Myocyte (in vitro differentiated cells): ENCODE measurements around the gene NEURL1B. TPM values are rescaled to one million over a fixed set of nuclear protein-coding genes. Genes with fewer than 3 reads are reported as not detected.

Experiments
- DNase-seq: peaks from one replicate; pipeline ENCODE4 v3.0.0-alpha.2; 2012; ENCODE audit warnings: low read depth
- total RNA-seq: library from RNA; depleted of rRNA; stranded (reverse); fragments of >200 nt; gene quantifications from 2 replicates; pipeline ENCODE4 v1.2.3, GENCODE V29; 2014

NEURL1B gene
- total RNA-seq, 1 donor from 2014 or later: 3.8 TPM

GRCh38 chr5:172608773-172609172 is 32.3 kb upstream of the NEURL1B start:
- no peak for DNase-seq

- no peak for DNase-seq
These were observed 30.4 kb upstream of the NEURL1B start for GRCh38 chr5:172610643-172611042.

DNA sequence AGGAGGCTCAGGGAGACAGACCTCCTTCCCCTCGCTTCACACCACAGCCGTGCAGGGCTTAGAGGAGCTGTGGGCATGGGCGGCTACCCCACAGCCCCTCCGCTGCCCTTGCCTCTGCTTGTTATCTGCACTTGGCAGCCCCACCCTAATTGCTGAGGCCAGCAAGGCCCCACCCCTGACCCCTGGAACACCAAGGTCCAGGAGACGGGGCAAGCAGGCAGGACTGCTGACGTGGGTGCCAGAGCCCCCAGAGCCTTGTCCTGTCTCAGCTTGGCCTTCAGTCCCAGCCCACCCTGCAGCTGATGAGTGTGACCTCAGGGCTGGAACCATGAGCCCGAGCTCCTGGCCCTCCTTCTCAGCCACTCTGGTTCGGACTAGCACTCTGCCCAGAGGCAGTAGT is 29.1 kb upstream of the NEURL1B start:
- no peak for DNase-seq

DNA sequence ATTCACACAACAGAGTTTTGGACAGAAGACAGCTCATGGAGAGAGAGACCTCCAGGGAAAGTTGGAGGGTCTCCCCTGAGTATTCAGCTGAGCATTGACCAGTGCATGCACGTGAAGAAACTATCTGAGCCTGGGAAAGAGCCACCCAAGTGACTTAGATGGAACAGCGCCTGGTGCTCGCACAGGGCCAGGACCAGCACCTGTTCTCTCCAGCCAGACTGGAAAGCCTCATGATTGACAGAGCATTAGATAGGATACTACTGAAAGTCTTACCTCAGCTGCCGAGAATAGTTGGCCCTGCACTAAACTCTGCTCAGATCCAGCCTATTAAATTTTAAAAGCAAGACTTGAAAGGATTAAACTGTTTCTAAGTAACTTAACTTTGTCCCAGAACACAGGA is 28.3 kb upstream of the NEURL1B start:
- DNase-seq: peak; percentile 80

DNA sequence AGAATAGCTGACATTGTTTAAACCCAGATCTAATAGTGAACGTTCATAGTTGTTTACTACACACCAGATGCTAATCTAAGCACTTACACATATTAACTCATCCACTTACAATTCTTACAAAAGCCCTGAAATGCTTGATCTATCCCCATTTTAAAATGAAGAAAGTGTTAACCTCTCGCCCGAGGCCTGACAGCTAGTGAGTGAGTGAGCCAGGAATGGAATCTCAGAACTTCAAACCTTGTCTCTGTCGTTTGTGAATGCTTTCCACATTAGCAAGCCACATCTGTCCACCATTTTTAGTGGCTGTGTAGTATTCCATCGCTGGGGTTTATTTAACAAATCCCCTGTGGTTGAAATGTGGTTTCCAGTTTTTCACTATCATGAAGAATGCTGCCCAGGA is 24.9 kb upstream of the NEURL1B start:
- DNase-seq: no peak

- no peak for DNase-seq
These were observed 24.3 kb upstream of the NEURL1B start for GRCh38 chr5:172616730-172617129.

GRCh38 chr5:172617817-172618216 is 23.2 kb upstream of the NEURL1B start:
- DNase-seq: no peak

DNA sequence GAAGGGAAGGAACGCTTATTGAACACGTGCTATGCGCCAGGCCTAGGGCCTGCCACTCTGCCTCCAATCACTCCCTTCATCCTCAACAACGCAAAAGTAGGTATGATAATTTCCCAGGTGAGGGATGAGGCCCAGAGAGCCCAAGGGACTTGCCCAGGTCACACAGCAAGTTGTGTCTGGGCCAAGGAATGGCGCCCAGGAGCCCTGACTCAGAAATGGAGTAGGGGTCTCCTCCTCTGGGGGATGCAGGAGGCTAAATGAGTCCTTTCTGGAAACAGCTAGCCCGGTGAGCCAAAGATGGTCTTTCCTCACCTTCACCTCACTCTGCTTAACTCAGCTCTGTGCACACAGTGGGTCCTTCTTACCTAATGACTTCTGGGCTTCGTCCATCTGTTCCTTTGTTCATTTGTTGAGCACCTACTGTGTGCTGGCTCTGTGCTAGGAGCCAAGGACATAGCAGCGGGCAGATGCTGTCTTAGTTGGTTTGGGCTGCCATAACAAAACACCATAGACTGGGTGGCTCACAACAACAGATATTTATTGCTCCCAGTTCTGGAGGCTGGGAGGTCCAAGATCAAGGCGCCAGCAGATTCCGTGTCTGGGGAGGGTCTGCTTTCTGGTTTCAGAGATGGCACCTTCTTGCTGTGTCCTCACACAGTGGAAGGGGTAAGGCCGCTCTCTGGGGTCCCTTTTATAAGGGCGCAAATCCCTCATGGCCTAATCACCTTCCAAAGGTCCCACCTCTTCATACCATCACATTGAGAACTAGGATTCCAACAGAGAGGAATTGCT is 22.3 kb upstream of the NEURL1B start:
- no peak for DNase-seq

DNA sequence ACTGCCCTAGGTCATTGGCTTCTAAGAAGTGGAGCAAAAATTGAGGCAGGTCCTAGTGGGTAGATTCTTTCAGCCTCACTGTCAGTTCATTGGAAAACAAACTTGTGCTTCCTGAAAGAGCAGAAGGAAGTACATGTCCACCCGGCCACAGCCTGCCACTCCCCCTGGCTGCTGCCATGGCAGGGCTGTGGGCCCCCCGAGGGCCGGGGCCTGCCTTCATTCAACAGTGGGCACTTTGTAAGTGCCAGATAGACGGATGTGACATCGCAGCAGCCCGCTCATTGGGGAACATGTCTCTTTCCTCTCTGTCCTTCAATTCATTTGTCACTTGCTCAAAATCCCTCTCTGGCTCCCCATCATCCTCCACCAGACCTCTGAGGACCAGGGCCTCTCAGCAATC is 20.6 kb upstream of the NEURL1B start:
- no peak for DNase-seq

DNA sequence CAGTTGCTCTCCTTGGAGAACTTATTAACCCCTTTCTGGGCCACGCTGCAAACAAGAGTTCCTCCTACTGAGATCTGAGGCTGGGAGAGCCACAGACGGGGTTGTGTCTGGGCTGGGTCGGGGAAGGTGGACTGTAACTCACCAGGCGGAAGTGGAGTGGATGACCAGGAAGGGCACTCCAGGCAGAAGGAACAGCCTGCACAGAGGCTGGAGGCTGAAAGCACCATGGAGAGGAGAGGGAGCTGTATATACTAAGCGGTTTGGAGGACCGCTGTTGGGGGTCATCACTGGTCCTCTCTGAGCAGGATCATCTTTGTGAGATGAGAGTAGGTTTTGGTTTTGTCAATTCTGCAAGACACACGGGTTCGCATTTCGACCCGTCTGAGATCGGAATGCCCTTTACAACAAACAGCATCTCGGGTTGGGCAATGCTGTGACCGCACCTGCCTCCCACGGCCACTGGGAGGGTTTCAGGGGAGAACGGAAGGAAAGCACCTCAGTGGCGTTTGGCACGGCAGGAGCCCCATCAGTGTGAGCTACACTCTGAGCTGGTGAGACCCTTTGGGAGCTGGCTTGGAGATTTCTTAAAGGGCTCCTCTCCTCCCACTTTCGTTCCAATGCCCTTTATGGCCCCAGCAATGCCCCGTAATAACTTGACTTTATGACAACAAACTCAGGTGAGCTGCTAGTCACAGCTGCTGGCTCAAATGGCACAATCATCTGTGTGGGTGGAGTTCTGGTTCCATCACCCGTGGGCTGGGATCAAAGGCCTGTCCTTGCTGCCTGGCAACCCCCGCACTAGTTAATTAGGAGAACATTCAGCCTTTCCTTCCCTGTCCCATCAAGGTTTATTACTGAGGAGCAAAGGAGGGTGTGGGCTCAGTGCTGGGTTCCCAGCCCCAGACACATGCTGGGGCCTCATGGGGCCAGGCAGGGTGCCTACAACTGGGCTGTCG is 18.7 kb upstream of the NEURL1B start:
- no peak for DNase-seq

DNA sequence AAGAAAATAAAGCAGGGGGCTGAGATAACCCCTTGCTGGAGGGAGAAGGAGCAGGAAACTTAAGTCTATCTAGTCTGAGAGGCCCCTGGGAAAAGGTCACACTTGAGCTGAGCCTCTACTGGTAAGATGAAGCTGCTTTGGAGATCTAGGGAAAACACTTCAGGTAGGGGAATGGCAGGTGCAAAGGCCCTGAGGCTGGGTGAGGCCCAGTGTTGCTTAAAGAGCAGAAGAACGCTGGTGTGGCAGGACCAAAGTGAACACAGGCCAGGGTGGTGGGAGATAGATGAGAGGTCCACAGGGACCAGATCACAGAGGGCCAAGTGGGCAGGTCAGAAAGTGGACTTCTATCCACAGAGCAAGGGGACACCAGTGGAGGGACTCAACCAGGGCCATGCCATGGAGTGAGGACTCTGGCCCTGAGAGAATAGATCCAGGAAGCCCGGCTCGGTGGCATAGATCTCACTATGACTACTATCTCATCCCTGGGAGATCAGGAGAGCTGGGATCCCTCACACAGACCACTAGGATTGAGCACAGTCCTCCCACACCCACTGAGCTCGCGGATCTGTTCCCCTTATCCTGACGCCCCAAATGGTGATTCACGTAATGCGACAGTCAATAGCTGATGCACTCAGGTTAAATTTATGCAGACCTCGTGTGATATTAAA is 17.6 kb upstream of the NEURL1B start:
- DNase-seq: no peak

GRCh38 chr5:172624083-172624995 is 16.7 kb upstream of the NEURL1B start:
- no peak for DNase-seq

- no peak for DNase-seq
These were observed 15.8 kb upstream of the NEURL1B start for GRCh38 chr5:172624996-172625964.

DNA sequence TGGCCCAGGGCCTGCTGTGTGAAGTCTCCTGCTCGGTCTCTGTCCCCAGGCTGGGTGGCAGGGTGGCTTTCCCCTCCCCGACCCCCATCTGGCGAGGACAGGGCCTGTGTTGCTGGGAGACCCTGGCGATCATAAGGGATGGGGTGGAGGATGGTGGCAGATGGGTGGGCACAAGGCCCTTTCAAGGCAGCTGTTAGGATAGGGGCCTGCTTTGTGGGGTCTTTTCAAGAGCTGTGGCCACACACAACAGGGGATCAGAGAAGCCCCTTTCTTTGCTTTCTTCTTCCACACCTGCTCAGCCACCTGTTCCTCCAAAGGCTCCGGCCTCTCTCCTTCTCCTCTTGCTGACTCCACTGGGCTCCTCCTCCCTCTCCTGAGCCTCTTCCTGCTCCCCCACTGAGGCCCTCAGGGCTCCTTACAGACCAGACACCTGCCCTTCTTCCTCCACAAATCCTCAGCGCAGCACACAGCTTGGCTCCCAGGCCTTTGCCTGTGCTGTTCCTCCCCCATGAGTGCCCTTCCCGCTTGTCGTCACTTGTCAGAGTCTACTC is 15.0 kb upstream of the NEURL1B start:
- DNase-seq: no peak

- no peak for DNase-seq
These were observed 11.0 kb upstream of the NEURL1B start for GRCh38 chr5:172630082-172630481.

DNA sequence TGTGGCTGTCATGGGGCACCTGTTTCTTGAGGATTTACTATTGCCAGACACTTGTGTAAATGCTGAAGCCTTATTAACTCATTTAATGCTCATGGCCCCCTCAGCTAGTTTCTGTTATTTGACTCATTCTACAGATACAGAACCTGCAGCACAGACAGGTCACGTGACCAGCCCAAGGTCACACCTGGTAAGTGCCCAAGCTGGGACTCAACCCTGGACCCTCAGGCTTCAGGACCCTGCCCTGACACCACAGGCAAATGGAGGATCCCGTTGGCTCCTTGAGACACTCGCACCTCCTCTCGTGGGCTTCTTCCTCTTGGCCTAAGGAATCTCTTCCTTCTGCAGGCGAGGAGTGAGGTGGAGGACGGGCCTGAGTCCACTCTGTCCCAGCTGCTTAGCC is 10.6 kb upstream of the NEURL1B start:
- no peak for DNase-seq

DNA sequence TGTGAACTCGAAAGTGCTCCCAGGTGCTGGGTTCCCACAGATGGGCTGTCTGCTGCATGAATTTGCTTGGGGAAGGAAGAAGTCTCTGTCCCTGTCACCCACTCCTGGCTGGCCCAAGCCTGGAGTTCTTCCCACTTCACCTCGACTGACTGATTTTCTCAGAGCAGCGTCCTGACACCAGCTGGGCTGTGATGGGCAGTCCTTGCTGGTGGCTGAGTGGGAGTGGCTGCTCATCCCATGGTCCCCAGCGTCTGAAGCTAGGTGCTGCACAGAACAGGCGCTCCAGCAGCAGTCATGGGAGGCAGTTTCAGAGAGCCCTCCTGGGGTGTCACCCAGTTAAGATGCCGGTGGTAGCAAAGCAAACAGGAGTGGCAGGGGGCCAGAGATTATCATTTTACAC is 10.1 kb upstream of the NEURL1B start:
- DNase-seq: no peak

- no peak for DNase-seq
These were observed 8.5 kb upstream of the NEURL1B start for GRCh38 chr5:172632346-172633092.
